MM.1S (cell line): Measurements from ENCODE around the gene GABRP.
A peak's percentile ranks its signal among the peaks of the same experiment; 100 is the strongest.

Experiments
- DNase-seq: peaks from one replicate; pipeline ENCODE4 v3.0.0-alpha.2; 2015
- H2AFZ ChIP-seq: fragments of 300-600 bp; sonication (generic); 2 replicates; pipeline ENCODE4 v1.6.0; 2016; ENCODE audit warnings: antibody characterized with exemption, low read length
- H3F3A ChIP-seq: fragments of 300-600 bp; sonication (generic); 2 replicates; pipeline ENCODE4 v1.6.1; 2016; ENCODE audit warnings: mild to moderate bottlenecking, antibody characterized with exemption, low read length, moderate library complexity, mixed read lengths; ENCODE audit not compliant: insufficient read depth
- H3K27ac ChIP-seq: fragments of 300-600 bp; sonication (generic); 2 replicates; pipeline ENCODE4 v1.5.1; 2016; ENCODE audit warnings: mild to moderate bottlenecking, low read length
- H3K27me3 ChIP-seq: fragments of 300-600 bp; sonication (generic); replicated peaks from 2 replicates; pipeline ENCODE4 v1.6.0; 2016; ENCODE audit warnings: low read length; ENCODE audit not compliant: insufficient read depth
- H3K36me3 ChIP-seq: fragments of 300-600 bp; sonication (generic); replicated peaks from 2 replicates; pipeline ENCODE4 v1.6.1; 2016; ENCODE audit warnings: mild to moderate bottlenecking, low read length, mixed read lengths; ENCODE audit not compliant: insufficient read depth
- H3K4me1 ChIP-seq: fragments of 300-600 bp; sonication (generic); 2 replicates; pipeline ENCODE4 v1.6.1; 2016; ENCODE audit warnings: low read length, mixed read lengths
- H3K4me2 ChIP-seq: fragments of 300-600 bp; sonication (generic); 2 replicates; pipeline ENCODE4 v1.6.0; 2016; ENCODE audit warnings: low read depth, low read length
- H3K4me3 ChIP-seq: fragments of 300-600 bp; sonication (generic); 2 replicates; pipeline ENCODE4 v1.5.1; 2016; ENCODE audit warnings: low read length, mixed read lengths
- H3K79me2 ChIP-seq: fragments of 300-600 bp; sonication (generic); 2 replicates; pipeline ENCODE4 v1.6.1; 2016; ENCODE audit warnings: mixed run types, low read length, mixed read lengths
- H3K9ac ChIP-seq: fragments of 300-600 bp; sonication (generic); 2 replicates; pipeline ENCODE4 v1.6.1; 2016; ENCODE audit warnings: low read length, mixed read lengths
- H3K9me2 ChIP-seq: fragments of 300-600 bp; sonication (generic); replicated peaks from 2 replicates; pipeline ENCODE4 v1.6.1; 2016; ENCODE audit warnings: mild to moderate bottlenecking, low read length, mixed read lengths; ENCODE audit not compliant: insufficient read depth
- H3K9me3 ChIP-seq: fragments of 300-600 bp; sonication (generic); replicated peaks from 2 replicates; pipeline ENCODE4 v1.6.1; 2016; ENCODE audit warnings: mild to moderate bottlenecking, low read length, mixed read lengths; ENCODE audit not compliant: insufficient read depth
- H4K20me1 ChIP-seq: fragments of 300-600 bp; sonication (generic); 2 replicates; pipeline ENCODE4 v1.6.1; 2016; ENCODE audit warnings: mild to moderate bottlenecking, low read length, moderate library complexity, mixed read lengths; ENCODE audit not compliant: insufficient read depth
- CTCF ChIP-seq: fragments of 300-600 bp; sonication (generic); IDR thresholded peaks from 2 replicates; pipeline ENCODE4 v1.5.1; 2016; ENCODE audit warnings: antibody characterized with exemption, low read length, mixed read lengths
- EZH2 ChIP-seq: fragments of 300-600 bp; sonication (generic); optimal IDR thresholded peaks from 2 replicates; pipeline ENCODE3; 2017; ENCODE audit warnings: low read depth, mild to moderate bottlenecking, antibody characterized with exemption, low read length, mixed read lengths
- EZH2phosphoT487 ChIP-seq: fragments of 300-600 bp; sonication (generic); IDR thresholded peaks from 2 replicates; pipeline ENCODE4 v1.6.1; 2018; ENCODE audit warnings: antibody characterized with exemption, low read length

Gene GABRP

GRCh38 chr5:170791325-170791954, 7.9 kb downstream of the GABRP start:
- peak; percentile 70 for DNase-seq
- Histone ChIP-seq H2AFZ (no peak overlapping the region), H3K27me3 (no peaks in the 10 kb centered on the region), H3K4me2 (no peak overlapping the region), H3K9me3 (no peaks in the 10 kb centered on the region), H3F3A (no peaks in the 10 kb centered on the region), H3K9ac (no peak overlapping the region), H4K20me1 (no peaks in the 10 kb centered on the region), H3K27ac (no peak overlapping the region), H3K9me2 (no peaks in the 10 kb centered on the region), H3K4me1 (no peaks in the 10 kb centered on the region), H3K4me3 (no peak overlapping the region), H3K36me3 (no peaks in the 10 kb centered on the region), H3K79me2 (no peaks in the 10 kb centered on the region)
- TF ChIP-seq EZH2phosphoT487 (no peak), CTCF (peak; percentile 68), EZH2 (no peak)

- Histone ChIP-seq H3K4me3 (no peak overlapping the region), H3K4me1 (no peaks in the 10 kb centered on the region), H3K9me3 (no peaks in the 10 kb centered on the region), H2AFZ (no peak overlapping the region), H3K27ac (no peak overlapping the region), H3K9ac (no peak overlapping the region), H3F3A (no peaks in the 10 kb centered on the region), H3K27me3 (no peaks in the 10 kb centered on the region), H3K36me3 (no peaks in the 10 kb centered on the region), H3K79me2 (no peaks in the 10 kb centered on the region), H3K4me2 (no peak overlapping the region), H4K20me1 (no peaks in the 10 kb centered on the region), H3K9me2 (no peaks in the 10 kb centered on the region)
- TF ChIP-seq CTCF (no peak), EZH2 (no peak), EZH2phosphoT487 (no peak)
- DNase-seq = no peak
Measured at GRCh38 chr5:170792878-170793277, 9.4 kb downstream of the GABRP start.

GRCh38 chr5:170795154-170795553, 11.6 kb downstream of the GABRP start:
- Histone ChIP-seq H3K27me3 (no peaks in the 10 kb centered on the region), H2AFZ (no peak overlapping the region), H3K27ac (no peak overlapping the region), H3K79me2 (no peaks in the 10 kb centered on the region), H3K9ac (no peak overlapping the region), H3K9me2 (no peaks in the 10 kb centered on the region), H3K4me2 (no peak overlapping the region), H3F3A (no peaks in the 10 kb centered on the region), H3K36me3 (no peaks in the 10 kb centered on the region), H4K20me1 (no peaks in the 10 kb centered on the region), H3K4me3 (no peak overlapping the region), H3K9me3 (no peaks in the 10 kb centered on the region), H3K4me1 (no peaks in the 10 kb centered on the region)
- DNase-seq = no peak
- TF ChIP-seq CTCF (no peak), EZH2 (no peak), EZH2phosphoT487 (no peak)
